ENCODE measurements around the gene CDC45.
"Not testable (repeated sequence)": the region's sequence is repeated elsewhere in the genome, so short reads cannot be mapped to it uniquely, and the experiment has no call there.

CDC45 gene

DNA sequence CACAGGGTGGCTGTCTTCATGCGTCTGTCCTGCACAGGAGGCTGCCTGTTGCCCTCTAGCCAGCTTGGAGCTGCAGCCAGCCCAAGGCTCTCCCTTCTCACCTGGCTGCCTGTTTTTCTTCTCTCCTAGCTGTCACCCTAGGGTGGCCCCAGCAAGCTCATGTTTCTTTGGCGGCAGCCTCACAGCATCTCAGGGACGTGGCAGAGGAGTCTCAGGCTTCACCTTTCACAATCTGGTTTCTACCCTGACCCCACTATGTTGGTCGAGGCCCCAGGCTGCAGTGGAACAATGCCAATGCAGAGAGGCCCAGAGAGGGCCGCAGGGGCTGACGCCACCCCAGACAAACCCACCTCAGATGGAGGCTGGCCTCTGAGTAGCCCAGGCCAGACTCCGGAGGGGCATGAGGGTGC is 47.0 kb downstream of the CDC45 start:
- Mint-ChIP-seq H3K9me3 (no peaks in the 10 kb centered on the region), H3K27me3 (ENCODE audit: low read depth) (peaks cover 21% of the 10 kb centered on the region)

GRCh38 chr22:19527321-19527721 is 47.6 kb downstream of the CDC45 start:
- peaks cover 6% of the 10 kb centered on the region for H3K4me1 Mint-ChIP-seq (ENCODE audit: low read depth)
- H3K36me3 Mint-ChIP-seq (ENCODE audit: low read depth): no peaks in the 10 kb centered on the region
- no peaks in the 10 kb centered on the region for H3K9me3 Mint-ChIP-seq
- peaks cover 21% of the 10 kb centered on the region for H3K27me3 Mint-ChIP-seq (ENCODE audit: low read depth)
- no peak overlapping the region for H3K4me3 Mint-ChIP-seq
- no peak overlapping the region for H3K27ac Mint-ChIP-seq

More for the DNA sequence above, 47.0 kb downstream of the CDC45 start:
- Mint-ChIP-seq H3K4me1 (ENCODE audit: low read depth) (peaks cover 6% of the 10 kb centered on the region), H3K4me3 (no peak overlapping the region), H3K27ac (no peak overlapping the region), H3K36me3 (ENCODE audit: low read depth) (no peaks in the 10 kb centered on the region)

DNA sequence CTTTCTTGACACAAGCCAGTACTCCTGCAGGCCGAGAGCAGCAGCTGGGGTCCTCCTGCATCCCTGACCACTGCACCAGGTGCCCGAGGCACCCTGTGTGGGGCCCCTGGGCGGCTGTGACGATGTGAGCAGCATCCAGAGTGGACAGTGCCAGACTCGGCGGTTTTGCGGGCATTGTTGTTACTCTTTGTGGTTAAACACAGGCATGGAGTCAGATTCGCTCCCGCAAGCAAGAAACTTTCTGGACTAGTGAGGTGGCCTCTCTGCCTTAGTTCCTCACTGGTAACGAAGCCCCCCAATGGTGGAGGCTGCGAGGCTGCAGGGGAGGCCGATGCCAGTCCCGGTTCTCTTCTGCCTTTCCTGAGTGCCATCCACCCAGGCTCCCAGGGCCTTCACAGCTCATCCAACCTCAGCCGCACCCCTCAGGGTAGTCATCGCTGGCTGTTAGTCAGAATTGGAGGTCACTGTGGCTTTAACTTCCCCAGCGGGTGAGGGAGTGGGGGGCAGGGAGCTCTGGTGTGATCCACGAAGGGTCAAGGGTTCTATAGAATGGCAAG is 48.2 kb downstream of the CDC45 start:
- H3K27ac Mint-ChIP-seq: no peak overlapping the region
- peaks cover 3% of the 10 kb centered on the region for H3K4me1 Mint-ChIP-seq (ENCODE audit: low read depth)
- no peak overlapping the region for H3K4me3 Mint-ChIP-seq
- H3K36me3 Mint-ChIP-seq (ENCODE audit: low read depth): no peaks in the 10 kb centered on the region
- peaks cover 21% of the 10 kb centered on the region for H3K27me3 Mint-ChIP-seq (ENCODE audit: low read depth)
- no peaks in the 10 kb centered on the region for H3K9me3 Mint-ChIP-seq

GRCh38 chr22:19529811-19530210 is 50.1 kb downstream of the CDC45 start:
- Mint-ChIP-seq H3K27me3 (ENCODE audit: low read depth) (peaks cover 22% of the 10 kb centered on the region), H3K4me3 (no peak overlapping the region), H3K36me3 (ENCODE audit: low read depth) (no peaks in the 10 kb centered on the region), H3K27ac (no peak overlapping the region), H3K9me3 (no peaks in the 10 kb centered on the region), H3K4me1 (ENCODE audit: low read depth) (peaks cover under 1% of the 10 kb centered on the region)

GRCh38 chr22:19530751-19531150 is 51.0 kb downstream of the CDC45 start:
- Mint-ChIP-seq H3K4me1 (ENCODE audit: low read depth) (no peaks in the 10 kb centered on the region), H3K27me3 (ENCODE audit: low read depth) (peaks cover 18% of the 10 kb centered on the region), H3K27ac (no peak overlapping the region), H3K4me3 (no peak overlapping the region), H3K36me3 (ENCODE audit: low read depth) (no peaks in the 10 kb centered on the region), H3K9me3 (no peaks in the 10 kb centered on the region)

GRCh38 chr22:19531327-19531726 is 51.6 kb downstream of the CDC45 start:
- H3K27ac Mint-ChIP-seq: not testable (repeated sequence)

DNA sequence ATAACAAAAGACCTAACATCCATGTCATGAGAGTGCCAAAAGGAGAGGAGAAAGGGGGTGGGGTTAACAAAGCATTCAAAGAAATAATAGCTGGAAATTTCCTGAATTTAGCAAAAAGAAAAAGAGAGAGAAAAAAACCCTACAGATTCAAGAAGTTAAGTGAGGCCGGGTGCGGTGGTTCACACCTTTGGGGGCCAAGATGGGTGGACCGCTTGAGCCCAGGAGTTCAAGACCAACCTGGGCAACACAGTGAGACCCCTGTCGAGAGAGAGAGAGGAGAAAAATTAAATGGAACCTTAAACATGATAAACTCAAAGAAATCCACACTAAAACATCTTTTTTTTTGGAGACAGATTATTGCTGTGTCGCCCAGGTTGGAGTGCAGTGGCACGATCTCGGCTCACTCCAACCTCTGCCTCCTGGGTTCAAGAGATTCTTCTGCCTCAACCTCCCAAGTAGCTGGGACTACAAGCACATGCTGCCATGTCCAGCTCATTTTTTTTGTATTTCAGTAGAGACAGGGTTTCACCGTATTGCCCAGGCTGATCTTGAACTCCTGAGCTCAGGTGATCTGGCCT is 53.4 kb downstream of the CDC45 start:
- Mint-ChIP-seq H3K9me3 (no peaks in the 10 kb centered on the region), H3K4me1 (ENCODE audit: low read depth) (no peaks in the 10 kb centered on the region), H3K36me3 (ENCODE audit: low read depth) (no peaks in the 10 kb centered on the region), H3K27me3 (ENCODE audit: low read depth) (peaks cover 11% of the 10 kb centered on the region), H3K27ac (no peak overlapping the region), H3K4me3 (no peak overlapping the region)

More at GRCh38 chr22:19531327-19531726, 51.6 kb downstream of the CDC45 start:
- not testable (repeated sequence) for H3K9me3 Mint-ChIP-seq; H3K4me1 Mint-ChIP-seq (ENCODE audit: low read depth); H3K4me3 Mint-ChIP-seq; H3K36me3 Mint-ChIP-seq (ENCODE audit: low read depth)
- H3K27me3 Mint-ChIP-seq (ENCODE audit: low read depth): peaks cover 15% of the 10 kb centered on the region

GRCh38 chr22:19533857-19534256 is 54.1 kb downstream of the CDC45 start:
- Mint-ChIP-seq H3K4me1 (ENCODE audit: low read depth) (no peaks in the 10 kb centered on the region), H3K9me3 (no peaks in the 10 kb centered on the region), H3K27me3 (ENCODE audit: low read depth) (peaks cover 11% of the 10 kb centered on the region), H3K4me3 (no peak overlapping the region), H3K27ac (no peak overlapping the region), H3K36me3 (ENCODE audit: low read depth) (no peaks in the 10 kb centered on the region)

GRCh38 chr22:19535001-19535400 is 55.3 kb downstream of the CDC45 start:
- Mint-ChIP-seq H3K4me3 (no peak overlapping the region), H3K4me1 (ENCODE audit: low read depth) (no peaks in the 10 kb centered on the region), H3K27ac (no peak overlapping the region), H3K9me3 (no peaks in the 10 kb centered on the region), H3K27me3 (ENCODE audit: low read depth) (peaks cover 16% of the 10 kb centered on the region), H3K36me3 (ENCODE audit: low read depth) (no peaks in the 10 kb centered on the region)

- no peaks in the 10 kb centered on the region for H3K9me3 Mint-ChIP-seq
- H3K4me1 Mint-ChIP-seq (ENCODE audit: low read depth): no peaks in the 10 kb centered on the region
- H3K27ac Mint-ChIP-seq: no peak overlapping the region
- H3K36me3 Mint-ChIP-seq (ENCODE audit: low read depth): no peaks in the 10 kb centered on the region
- H3K27me3 Mint-ChIP-seq (ENCODE audit: low read depth): peaks cover 23% of the 10 kb centered on the region
- H3K4me3 Mint-ChIP-seq: no peak overlapping the region
These were observed 56.8 kb downstream of the CDC45 start for GRCh38 chr22:19536564-19536963.

GRCh38 chr22:19537941-19538488 is 58.3 kb downstream of the CDC45 start:
- Mint-ChIP-seq H3K27ac (no peak overlapping the region), H3K27me3 (ENCODE audit: low read depth) (peaks cover 24% of the 10 kb centered on the region), H3K36me3 (ENCODE audit: low read depth) (no peaks in the 10 kb centered on the region), H3K4me3 (no peak overlapping the region), H3K4me1 (ENCODE audit: low read depth) (no peaks in the 10 kb centered on the region), H3K9me3 (no peaks in the 10 kb centered on the region)

GRCh38 chr22:19540394-19540793 is 60.7 kb downstream of the CDC45 start:
- Mint-ChIP-seq H3K27ac (no peak overlapping the region), H3K4me3 (no peak overlapping the region), H3K36me3 (ENCODE audit: low read depth) (no peaks in the 10 kb centered on the region), H3K27me3 (ENCODE audit: low read depth) (peaks cover 29% of the 10 kb centered on the region), H3K9me3 (no peaks in the 10 kb centered on the region), H3K4me1 (ENCODE audit: low read depth) (no peaks in the 10 kb centered on the region)

DNA sequence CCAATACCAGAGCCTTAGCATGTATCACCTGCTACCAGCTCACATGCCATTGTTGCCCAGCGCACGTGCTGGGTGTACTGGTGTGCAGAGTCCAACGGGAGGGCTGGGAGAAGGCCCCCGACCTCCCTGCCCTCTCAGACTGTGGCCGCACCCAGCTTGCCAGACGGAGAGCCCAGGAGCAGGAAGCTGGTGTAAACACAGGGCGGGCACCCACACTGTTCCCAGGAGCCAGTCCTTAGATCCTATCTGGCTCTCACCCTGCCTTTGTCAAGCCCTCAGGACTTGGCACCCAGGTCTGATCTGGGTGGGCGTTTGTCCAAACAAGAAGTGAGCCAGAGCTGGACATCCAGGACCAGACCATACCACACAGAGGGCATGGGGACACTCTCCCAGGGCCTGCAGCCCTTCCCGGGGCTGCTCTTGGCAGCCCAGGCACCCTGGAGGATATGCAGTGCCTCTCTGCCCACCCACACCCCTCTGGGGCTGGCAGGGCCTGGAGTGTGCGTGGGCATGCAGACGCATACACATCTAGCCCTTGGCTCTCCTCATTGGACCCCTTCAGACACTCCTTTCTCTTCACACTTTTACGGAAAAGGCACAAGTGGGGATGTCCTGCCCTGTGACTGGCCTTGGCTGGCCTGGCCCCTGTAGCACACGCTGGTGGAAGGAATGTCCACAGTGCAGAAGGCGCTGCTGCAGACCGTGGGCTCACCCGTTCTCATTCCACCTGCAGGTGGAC is 64.4 kb downstream of the CDC45 start:
- Mint-ChIP-seq H3K27ac (no peak overlapping the region), H3K9me3 (no peaks in the 10 kb centered on the region), H3K4me3 (no peak overlapping the region), H3K4me1 (ENCODE audit: low read depth) (no peaks in the 10 kb centered on the region), H3K27me3 (ENCODE audit: low read depth) (peaks cover 33% of the 10 kb centered on the region), H3K36me3 (ENCODE audit: low read depth) (no peaks in the 10 kb centered on the region)

GRCh38 chr22:19545935-19546207 is 66.2 kb downstream of the CDC45 start:
- no peaks in the 10 kb centered on the region for H3K9me3 Mint-ChIP-seq
- no peaks in the 10 kb centered on the region for H3K36me3 Mint-ChIP-seq (ENCODE audit: low read depth)
- H3K27me3 Mint-ChIP-seq (ENCODE audit: low read depth): peaks cover 25% of the 10 kb centered on the region
- no peaks in the 10 kb centered on the region for H3K4me1 Mint-ChIP-seq (ENCODE audit: low read depth)
- no peak overlapping the region for H3K4me3 Mint-ChIP-seq
- no peak overlapping the region for H3K27ac Mint-ChIP-seq

DNA sequence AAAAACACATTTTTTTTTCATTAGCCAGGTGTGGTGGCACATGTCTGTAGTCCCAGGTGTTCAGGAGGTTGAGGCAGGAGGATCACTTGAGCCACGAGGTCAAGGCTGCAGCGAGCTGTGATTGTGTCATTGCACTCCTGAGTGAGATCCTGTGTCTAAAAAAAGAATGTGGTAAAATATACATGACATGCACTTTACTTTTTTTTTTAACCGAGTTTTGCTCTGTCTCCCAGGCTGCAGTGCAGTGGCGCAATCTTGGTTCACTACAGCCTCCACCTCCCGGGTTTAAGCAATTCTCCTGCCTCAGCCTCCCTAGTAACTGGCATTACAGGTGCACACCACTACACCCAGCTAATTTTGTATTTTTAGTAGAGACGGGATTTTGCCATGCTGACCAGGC is 67.0 kb downstream of the CDC45 start:
- Mint-ChIP-seq H3K27me3 (ENCODE audit: low read depth) (peaks cover 20% of the 10 kb centered on the region), H3K36me3 (ENCODE audit: low read depth) (no peaks in the 10 kb centered on the region), H3K9me3 (no peaks in the 10 kb centered on the region), H3K4me1 (ENCODE audit: low read depth) (no peaks in the 10 kb centered on the region), H3K27ac (no peak overlapping the region), H3K4me3 (no peak overlapping the region)

All from T-helper 1 cell treated with Interleukin-12 subunit alpha and Interleukin-12 subunit beta and Interleukin-4 antibody, amounts not matched to agents 30 μg/mL and 1 μg/mL, for 36 hours (primary cell).